Gastroesophageal sphincter (tissue), 4 donors: Measurements from ENCODE around the gene ANO10. TPM values are rescaled to one million over a fixed set of nuclear protein-coding genes. Genes with fewer than 3 reads are reported as not detected.

ENCODE experiments used
- ATAC-seq: fragments of 150-250 bp; one replicate; pipeline ENCODE4 v1.9.1; 2016; ENCODE audit warnings: mild to moderate bottlenecking, moderate library complexity
- H3K27ac ChIP-seq, 4 donors: fragments of 200-600 bp; sonication (generic) in 3 of 4; 1 replicate in 3 of 4; 2 replicates in 1 of 4; pipeline ENCODE4 v1.5.1; 2016 to 2019
- H3K27me3 ChIP-seq: fragments of 200-600 bp; sonication (generic); one replicate; pipeline ENCODE4 v1.5.1; 2019
- H3K36me3 ChIP-seq, 2 donors: fragments of 200-600 bp; sonication (generic); one replicate each; pipeline ENCODE4 v1.5.1; 2019; ENCODE audit warnings: control low read depth in 1 of 2
- H3K4me1 ChIP-seq, 3 donors: fragments of 200-600 bp; sonication (generic); 1 replicate in 2 of 3; 2 replicates in 1 of 3; pipeline ENCODE4 v1.5.1; 2016 to 2019; ENCODE audit warnings: control low read depth in 2 of 3
- H3K4me3 ChIP-seq, 2 donors: fragments of 200-600 bp; sonication (generic); one replicate each; pipeline ENCODE4 v1.5.1; 2019; ENCODE audit warnings: mild to moderate bottlenecking in 1 of 2, moderate library complexity in 1 of 2
- H3K9me3 ChIP-seq, 3 donors: fragments of 200-600 bp; sonication (generic); one replicate each; pipeline ENCODE4 v1.5.1; 2017 to 2019; ENCODE audit warnings: control low read depth in 2 of 3
- EP300 ChIP-seq: sonication (generic); formaldehyde crosslinking; IDR thresholded peaks from one replicate; pipeline ENCODE4 v1.6.1; 2017; ENCODE audit warnings: antibody characterized with exemption, mild to moderate bottlenecking
- POLR2A ChIP-seq, 2 donors: fragments of 450-650 bp; IDR thresholded peaks; one replicate each; pipeline ENCODE4 v1.6.1; 2017; ENCODE audit warnings: antibody characterized with exemption in 2 of 2, mild to moderate bottlenecking in 2 of 2, moderate library complexity in 1 of 2
- POLR2AphosphoS5 ChIP-seq: sonication (generic); formaldehyde crosslinking; IDR thresholded peaks from one replicate; pipeline ENCODE4 v1.6.1; 2017; ENCODE audit warnings: antibody characterized with exemption
- WGBS, 2 donors: methylation state at CpG; one replicate each; pipeline ENCODE4 v1.1.5; 2018; ENCODE audit warnings: low coverage in 1 of 2; 5-methylcytosine and 5-hydroxymethylcytosine counted together
- total RNA-seq, 4 donors: library from RNA; depleted of rRNA; stranded (reverse); fragments of >200 nt; gene quantifications; one replicate each; pipeline ENCODE4 v1.1.0, GENCODE V29; 2016
- TF ChIP-seq, protein P1 (sequence below), 4 experiments: fragments of 200-600 bp in 2 of 4; fragments of 450-650 bp in 2 of 4; sonication (generic) in 1 of 4; IDR thresholded peaks; one replicate each; pipeline ENCODE4 v1.5.1; 2017 to 2019; ENCODE audit warnings: antibody characterized with exemption in 4 of 4, mild to moderate bottlenecking in 2 of 4, moderate library complexity in 2 of 4

The ANO10 gene
- total RNA-seq, 4 donors from 2014 or later = 22.9 to 33.5 (median 30.2) TPM

GRCh38 chr3:43435706-43436105 is 186.1 kb downstream of the ANO10 start:
- peaks cover 0 to 7% of the 10 kb centered on the region in 2 donors for H3K36me3 ChIP-seq
- no peak overlapping the region for H3K4me3 ChIP-seq
- no peak for TF ChIP-seq POLR2A (IDR thresholded peaks at IDR 0.05)
- TF ChIP-seq EP300 = no peak
- TF ChIP-seq, protein P1, sequence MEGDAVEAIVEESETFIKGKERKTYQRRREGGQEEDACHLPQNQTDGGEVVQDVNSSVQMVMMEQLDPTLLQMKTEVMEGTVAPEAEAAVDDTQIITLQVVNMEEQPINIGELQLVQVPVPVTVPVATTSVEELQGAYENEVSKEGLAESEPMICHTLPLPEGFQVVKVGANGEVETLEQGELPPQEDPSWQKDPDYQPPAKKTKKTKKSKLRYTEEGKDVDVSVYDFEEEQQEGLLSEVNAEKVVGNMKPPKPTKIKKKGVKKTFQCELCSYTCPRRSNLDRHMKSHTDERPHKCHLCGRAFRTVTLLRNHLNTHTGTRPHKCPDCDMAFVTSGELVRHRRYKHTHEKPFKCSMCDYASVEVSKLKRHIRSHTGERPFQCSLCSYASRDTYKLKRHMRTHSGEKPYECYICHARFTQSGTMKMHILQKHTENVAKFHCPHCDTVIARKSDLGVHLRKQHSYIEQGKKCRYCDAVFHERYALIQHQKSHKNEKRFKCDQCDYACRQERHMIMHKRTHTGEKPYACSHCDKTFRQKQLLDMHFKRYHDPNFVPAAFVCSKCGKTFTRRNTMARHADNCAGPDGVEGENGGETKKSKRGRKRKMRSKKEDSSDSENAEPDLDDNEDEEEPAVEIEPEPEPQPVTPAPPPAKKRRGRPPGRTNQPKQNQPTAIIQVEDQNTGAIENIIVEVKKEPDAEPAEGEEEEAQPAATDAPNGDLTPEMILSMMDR (IDR thresholded peaks at IDR 0.05) = no peak
- no peak for TF ChIP-seq POLR2AphosphoS5
- ATAC-seq = no peak
- H3K27ac ChIP-seq = no peak overlapping the region
- H3K9me3 ChIP-seq = peaks cover 0 to 8% (median 0%) of the 10 kb centered on the region in 3 donors
- no peaks in the 10 kb centered on the region for H3K27me3 ChIP-seq
- peaks cover 0 to 9% (median 0%) of the 10 kb centered on the region in 3 donors for H3K4me1 ChIP-seq

DNA sequence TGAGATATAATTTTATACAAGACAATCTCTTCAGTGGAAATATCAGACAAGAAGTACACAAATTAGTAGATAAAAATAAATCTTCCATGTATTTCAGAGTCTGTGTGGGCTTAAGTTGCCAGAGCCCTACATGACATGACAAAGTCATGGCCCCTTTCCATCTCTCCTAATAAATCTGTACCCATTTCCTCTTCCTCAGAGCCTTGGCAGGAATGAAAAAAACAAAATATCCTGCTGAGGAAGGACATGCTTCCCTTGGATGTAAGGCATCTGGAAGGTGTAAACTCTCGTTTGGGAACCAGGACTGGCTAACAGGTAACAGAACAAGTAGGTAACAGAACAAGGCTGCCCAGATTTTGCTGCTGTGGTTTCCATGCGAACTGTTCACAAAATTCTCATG is 187.4 kb downstream of the ANO10 start:
- Histone ChIP-seq H3K4me1 (peaks cover 0 to 9% (median 0%) of the 10 kb centered on the region in 3 donors), H3K27ac (no peak overlapping the region), H3K9me3 (peaks cover 0 to 8% (median 0%) of the 10 kb centered on the region in 3 donors), H3K4me3 (no peak overlapping the region), H3K36me3 (peaks cover 0 to 5% of the 10 kb centered on the region in 2 donors), H3K27me3 (no peaks in the 10 kb centered on the region)
- 49 to 63% methylated on average over 2 of the region's 2 CpGs for WGBS, 2 donors
- no peak for ATAC-seq
- TF ChIP-seq EP300 (no peak), POLR2AphosphoS5 (no peak), POLR2A (IDR thresholded peaks at IDR 0.05) (no peak)
- TF ChIP-seq, protein P1 (IDR thresholded peaks at IDR 0.05) = no peak

GRCh38 chr3:43432462-43432861 is 189.3 kb downstream of the ANO10 start:
- TF ChIP-seq, protein P1 (IDR thresholded peaks at IDR 0.05) = no peak
- TF ChIP-seq POLR2A (IDR thresholded peaks at IDR 0.05) (no peak), POLR2AphosphoS5 (no peak), EP300 (no peak)
- no peaks in the 10 kb centered on the region for H3K27me3 ChIP-seq
- no peak overlapping the region for H3K4me3 ChIP-seq
- H3K9me3 ChIP-seq = no peaks in the 10 kb centered on the region
- H3K36me3 ChIP-seq = peaks cover 0 to 4% of the 10 kb centered on the region in 2 donors
- H3K4me1 ChIP-seq = peaks cover 0 to 9% (median 0%) of the 10 kb centered on the region in 3 donors
- no peak for ATAC-seq
- no peak overlapping the region for H3K27ac ChIP-seq
- 94% methylated on average over 2 of the region's 2 CpGs; no CpG with 5 or more reads in 1 of the 2 donors for whole genome bisulfite sequencing, 2 donors

GRCh38 chr3:43426388-43426787 is 195.4 kb downstream of the ANO10 start:
- no peak overlapping the region for H3K4me3 ChIP-seq
- H3K27ac ChIP-seq = peak overlapping the region; percentile 41 to 63 (median 52)
- no peak for ATAC-seq
- H3K36me3 ChIP-seq = peaks cover 0 to 4% of the 10 kb centered on the region in 2 donors
- TF ChIP-seq EP300 = no peak
- no peak for TF ChIP-seq POLR2AphosphoS5
- TF ChIP-seq, protein P1 (IDR thresholded peaks at IDR 0.05) = no peak
- TF ChIP-seq POLR2A (IDR thresholded peaks at IDR 0.05) = no peak
- no peaks in the 10 kb centered on the region for H3K27me3 ChIP-seq
- H3K9me3 ChIP-seq = peaks cover 0 to 6% (median 0%) of the 10 kb centered on the region in 3 donors
- WGBS, 2 donors = 23 to 50% methylated on average over 1 of the region's 1 CpG
- peaks cover 5 to 38% (median 7%) of the 10 kb centered on the region in 3 donors for H3K4me1 ChIP-seq

- TF ChIP-seq POLR2A (IDR thresholded peaks at IDR 0.05) = no peak
- no peak for TF ChIP-seq EP300
- TF ChIP-seq POLR2AphosphoS5 = no peak
- TF ChIP-seq, protein P1 (IDR thresholded peaks at IDR 0.05) = no peak
- H3K9me3 ChIP-seq = peaks cover 0 to 6% (median 0%) of the 10 kb centered on the region in 3 donors
- H3K4me3 ChIP-seq = no peak overlapping the region
- H3K36me3 ChIP-seq = no peaks in the 10 kb centered on the region
- 84 to 88% methylated on average over 4 of the region's 4 CpGs for WGBS, 2 donors
- no peak for ATAC-seq
- peak overlapping the region; percentile 41 to 63 (median 52) for H3K27ac ChIP-seq
- H3K27me3 ChIP-seq = no peaks in the 10 kb centered on the region
- peaks cover 5 to 38% (median 7%) of the 10 kb centered on the region in 3 donors for H3K4me1 ChIP-seq
These were observed 196.0 kb downstream of the ANO10 start for GRCh38 chr3:43425829-43426228.
